SK-N-SH (cell line): ENCODE results near the gene CDH22. TPM values are rescaled to one million over a fixed set of nuclear protein-coding genes. Genes with fewer than 3 reads are reported as not detected.

Experiments used
- CTCF ChIA-PET: fragments of 300-600, 350-600 bp; formaldehyde crosslinking; extraction: SDS; loops from one replicate; lab custom pipeline; 2021; lab: Yijun Ruan, JAX
- POLR2A ChIA-PET: fragments of 350-600 bp; sonication (Branson Sonifier 250); formaldehyde crosslinking; extraction: SDS; loops from one replicate; lab custom pipeline; 2020; ENCODE audit warnings: antibody characterized with exemption, inconsistent platforms; lab: Yijun Ruan, JAX
- DNase-seq: peaks from one replicate; pipeline ENCODE4 v3.0.0; 2012
- H2AFZ ChIP-seq: fragments of 200-600 bp; sonication (generic); 2 replicates; pipeline ENCODE4 v1.8.1; 2016; ENCODE audit warnings: antibody characterized with exemption, mild to moderate bottlenecking, low read depth
- H3F3A ChIP-seq: fragments of 200-600 bp; sonication (generic); replicated peaks from 2 replicates; pipeline ENCODE3; 2016; ENCODE audit warnings: antibody characterized with exemption, mild to moderate bottlenecking; ENCODE audit not compliant: insufficient read depth
- H3K27ac ChIP-seq, 2 experiments: fragments of 200-500 bp in 1 of 2; fragments of 200-600 bp in 1 of 2; sonication (Bioruptor generic) in 1 of 2; sonication (generic), shearing (Covaris generic) in 1 of 2; 2 replicates each; pipeline versions ENCODE4 v1.5.1 to v1.6.1; 2014 to 2016; ENCODE audit warnings: low read depth in 2 of 2, inconsistent platforms in 1 of 2, low read length in 1 of 2, mild to moderate bottlenecking in 1 of 2, mixed read lengths in 1 of 2
- H3K27me3 ChIP-seq: fragments of 200-600 bp; sonication (generic), shearing (Covaris generic); 2 replicates; pipeline ENCODE4 v1.6.1; 2016; ENCODE audit warnings: mixed run types; ENCODE audit not compliant: insufficient read depth
- H3K36me3 ChIP-seq, 2 experiments: fragments of 200-500 bp in 1 of 2; fragments of 200-600 bp in 1 of 2; sonication (Bioruptor generic) in 1 of 2; sonication (generic) in 1 of 2; replicated peaks in 1 of 2; 2 replicates each; pipeline versions ENCODE3 to v1.5.1; 2014 to 2016; ENCODE audit warnings: low read length in 1 of 2, mild to moderate bottlenecking in 1 of 2; ENCODE audit not compliant: insufficient read depth in 2 of 2, control insufficient read depth in 1 of 2
- H3K4me1 ChIP-seq, 2 experiments: fragments of 200-500 bp in 1 of 2; fragments of 200-600 bp in 1 of 2; sonication (Bioruptor generic) in 1 of 2; sonication (generic), shearing (Covaris generic) in 1 of 2; 2 replicates each; pipeline versions ENCODE4 v1.5.1 to v1.6.1; 2014 to 2016; ENCODE audit warnings: low read depth in 1 of 2, low read length in 1 of 2, mixed run types in 1 of 2; ENCODE audit not compliant: insufficient read depth in 2 of 2, control insufficient read depth in 1 of 2
- H3K4me2 ChIP-seq: fragments of 200-600 bp; sonication (generic), shearing (Covaris generic); 2 replicates; pipeline ENCODE4 v1.6.1; 2017; ENCODE audit warnings: mixed run types
- H3K4me3 ChIP-seq, 2 experiments: fragments of 200-500 bp in 1 of 2; fragments of 200-600 bp in 1 of 2; sonication (Bioruptor generic) in 1 of 2; sonication (generic), shearing (Covaris generic) in 1 of 2; 2 replicates each; pipeline versions ENCODE4 v1.5.1 to v1.8.1; 2014 to 2016; ENCODE audit warnings: low read depth in 2 of 2, inconsistent platforms in 1 of 2, low read length in 1 of 2, mild to moderate bottlenecking in 1 of 2, mixed read lengths in 1 of 2, moderate library complexity in 1 of 2
- H3K79me2 ChIP-seq: fragments of 200-600 bp; sonication (generic); 2 replicates; pipeline ENCODE4 v1.8.1; 2017; ENCODE audit warnings: mild to moderate bottlenecking; ENCODE audit not compliant: insufficient read depth
- H3K9ac ChIP-seq: fragments of 200-600 bp; sonication (generic); 2 replicates; pipeline ENCODE4 v1.6.1; 2017; ENCODE audit warnings: mixed run types
- H3K9me2 ChIP-seq: fragments of 200-600 bp; sonication (generic); 2 replicates; pipeline ENCODE4 v1.6.1; 2017; ENCODE audit warnings: mixed run types
- H3K9me3 ChIP-seq: fragments of 200-600 bp; sonication (generic); 2 replicates; pipeline ENCODE4 v1.6.1; 2017; ENCODE audit warnings: mixed run types, mild to moderate bottlenecking, moderate library complexity
- H4K20me1 ChIP-seq: fragments of 200-600 bp; sonication (generic); 2 replicates; pipeline ENCODE4 v1.6.1; 2017; ENCODE audit warnings: mild to moderate bottlenecking, mixed run types; ENCODE audit not compliant: insufficient read depth
- FOXM1 ChIP-seq: IDR thresholded peaks from 2 replicates; pipeline ENCODE4 v1.4.0; 2012; ENCODE audit warnings: low read depth, mild to moderate bottlenecking
- MEF2A ChIP-seq: IDR thresholded peaks from 2 replicates; pipeline ENCODE4 v1.4.0; 2012; ENCODE audit warnings: low read depth, borderline replicate concordance
- RCOR1 ChIP-seq: fragments of 150-350 bp; IDR thresholded peaks from 2 replicates; pipeline ENCODE4 v1.6.1; 2017; ENCODE audit warnings: antibody characterized with exemption, low read length
- WGBS: methylation state at CpG from one replicate; pipeline ENCODE4 v1.1.6; 2017; ENCODE audit warnings: low lambda C conversion rate; 5-methylcytosine and 5-hydroxymethylcytosine counted together
- polyA plus RNA-seq, 3 experiments: library from polyadenylated mRNA; depleted of rRNA; stranded (reverse); fragments of >200 nt; gene quantifications; 2 replicates each; pipeline ENCODE4 v1.2.3, GENCODE V29; 2012
- TF ChIP-seq, protein P1 (sequence below): IDR thresholded peaks from 2 replicates; pipeline ENCODE4 v1.4.0; 2012; ENCODE audit warnings: low read depth, borderline replicate concordance
- TF ChIP-seq, protein P2 (sequence below): fragments of 150-350 bp; IDR thresholded peaks from 2 replicates; pipeline ENCODE4 v1.6.1; 2016; ENCODE audit warnings: mild to moderate bottlenecking, low read depth, low read length
- TF ChIP-seq, protein P3 (sequence below): fragments of 150-350 bp; IDR thresholded peaks from 2 replicates; pipeline ENCODE4 v1.6.1; 2017; ENCODE audit warnings: antibody characterized with exemption, low read length, low read depth, borderline replicate concordance
- TF ChIP-seq, protein P4 (sequence below): fragments of 200-600 bp; sonication (generic); IDR thresholded peaks from 2 replicates; pipeline ENCODE4 v1.6.1; 2017; ENCODE audit warnings: antibody characterized with exemption, mild to moderate bottlenecking, moderate library complexity
- TF ChIP-seq, protein P5 (sequence below): IDR thresholded peaks from 2 replicates; pipeline ENCODE4; 2012

CDH22 gene
- polyA plus RNA-seq, 1 of the 3 experiments (the other 2 are of a cell fraction): not detected

- TF ChIP-seq, protein P1, sequence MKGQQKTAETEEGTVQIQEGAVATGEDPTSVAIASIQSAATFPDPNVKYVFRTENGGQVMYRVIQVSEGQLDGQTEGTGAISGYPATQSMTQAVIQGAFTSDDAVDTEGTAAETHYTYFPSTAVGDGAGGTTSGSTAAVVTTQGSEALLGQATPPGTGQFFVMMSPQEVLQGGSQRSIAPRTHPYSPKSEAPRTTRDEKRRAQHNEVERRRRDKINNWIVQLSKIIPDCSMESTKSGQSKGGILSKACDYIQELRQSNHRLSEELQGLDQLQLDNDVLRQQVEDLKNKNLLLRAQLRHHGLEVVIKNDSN: no peak
Observed at GRCh38 chr20:46237736-46238135, 70.6 kb downstream of the CDH22 start (continued).

- Histone ChIP-seq H3K4me3 (no peak overlapping the region), H3K4me1 (peaks cover 0 to 6% of the 10 kb centered on the region in 2 experiments; a peak in 1 of 4 replicates), H3K9me2 (no peaks in the 10 kb centered on the region)
- CTCF ChIA-PET: interaction anchor here (0.7 to 6.7 kb wide), 4 partner anchors 11 to 109 kb away, joined by 3 to 21 read pairs (median 4); no protein-coding TSS in a partner anchor
- TF ChIP-seq, protein P2, sequence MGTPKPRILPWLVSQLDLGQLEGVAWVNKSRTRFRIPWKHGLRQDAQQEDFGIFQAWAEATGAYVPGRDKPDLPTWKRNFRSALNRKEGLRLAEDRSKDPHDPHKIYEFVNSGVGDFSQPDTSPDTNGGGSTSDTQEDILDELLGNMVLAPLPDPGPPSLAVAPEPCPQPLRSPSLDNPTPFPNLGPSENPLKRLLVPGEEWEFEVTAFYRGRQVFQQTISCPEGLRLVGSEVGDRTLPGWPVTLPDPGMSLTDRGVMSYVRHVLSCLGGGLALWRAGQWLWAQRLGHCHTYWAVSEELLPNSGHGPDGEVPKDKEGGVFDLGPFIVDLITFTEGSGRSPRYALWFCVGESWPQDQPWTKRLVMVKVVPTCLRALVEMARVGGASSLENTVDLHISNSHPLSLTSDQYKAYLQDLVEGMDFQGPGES: no peak
- TF ChIP-seq, protein P3, sequence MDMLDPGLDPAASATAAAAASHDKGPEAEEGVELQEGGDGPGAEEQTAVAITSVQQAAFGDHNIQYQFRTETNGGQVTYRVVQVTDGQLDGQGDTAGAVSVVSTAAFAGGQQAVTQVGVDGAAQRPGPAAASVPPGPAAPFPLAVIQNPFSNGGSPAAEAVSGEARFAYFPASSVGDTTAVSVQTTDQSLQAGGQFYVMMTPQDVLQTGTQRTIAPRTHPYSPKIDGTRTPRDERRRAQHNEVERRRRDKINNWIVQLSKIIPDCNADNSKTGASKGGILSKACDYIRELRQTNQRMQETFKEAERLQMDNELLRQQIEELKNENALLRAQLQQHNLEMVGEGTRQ: no peak
- TF ChIP-seq, protein P1: no peak
- TF ChIP-seq, protein P4, sequence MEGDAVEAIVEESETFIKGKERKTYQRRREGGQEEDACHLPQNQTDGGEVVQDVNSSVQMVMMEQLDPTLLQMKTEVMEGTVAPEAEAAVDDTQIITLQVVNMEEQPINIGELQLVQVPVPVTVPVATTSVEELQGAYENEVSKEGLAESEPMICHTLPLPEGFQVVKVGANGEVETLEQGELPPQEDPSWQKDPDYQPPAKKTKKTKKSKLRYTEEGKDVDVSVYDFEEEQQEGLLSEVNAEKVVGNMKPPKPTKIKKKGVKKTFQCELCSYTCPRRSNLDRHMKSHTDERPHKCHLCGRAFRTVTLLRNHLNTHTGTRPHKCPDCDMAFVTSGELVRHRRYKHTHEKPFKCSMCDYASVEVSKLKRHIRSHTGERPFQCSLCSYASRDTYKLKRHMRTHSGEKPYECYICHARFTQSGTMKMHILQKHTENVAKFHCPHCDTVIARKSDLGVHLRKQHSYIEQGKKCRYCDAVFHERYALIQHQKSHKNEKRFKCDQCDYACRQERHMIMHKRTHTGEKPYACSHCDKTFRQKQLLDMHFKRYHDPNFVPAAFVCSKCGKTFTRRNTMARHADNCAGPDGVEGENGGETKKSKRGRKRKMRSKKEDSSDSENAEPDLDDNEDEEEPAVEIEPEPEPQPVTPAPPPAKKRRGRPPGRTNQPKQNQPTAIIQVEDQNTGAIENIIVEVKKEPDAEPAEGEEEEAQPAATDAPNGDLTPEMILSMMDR: no peak
- no peak for TF ChIP-seq FOXM1
- no peak for TF ChIP-seq RCOR1
- TF ChIP-seq, all 33 proteins: peak for 0
- Histone ChIP-seq H3K4me2 (no peak overlapping the region), H3K27me3 (no peaks in the 10 kb centered on the region), H3K79me2 (no peaks in the 10 kb centered on the region), H3F3A (no peaks in the 10 kb centered on the region), H3K36me3 (no peaks in the 10 kb centered on the region), H4K20me1 (no peaks in the 10 kb centered on the region), H2AFZ (no peak overlapping the region), H3K9me3 (no peaks in the 10 kb centered on the region), H3K9ac (no peak overlapping the region), H3K27ac (no peak overlapping the region)
- WGBS: 50% methylated on average over 1 of the region's 10 CpGs
- DNase-seq: no peak
- POLR2A ChIA-PET: no interaction called here
Observed at GRCh38 chr20:46237227-46237626, 71.1 kb downstream of the CDH22 start.

DNA sequence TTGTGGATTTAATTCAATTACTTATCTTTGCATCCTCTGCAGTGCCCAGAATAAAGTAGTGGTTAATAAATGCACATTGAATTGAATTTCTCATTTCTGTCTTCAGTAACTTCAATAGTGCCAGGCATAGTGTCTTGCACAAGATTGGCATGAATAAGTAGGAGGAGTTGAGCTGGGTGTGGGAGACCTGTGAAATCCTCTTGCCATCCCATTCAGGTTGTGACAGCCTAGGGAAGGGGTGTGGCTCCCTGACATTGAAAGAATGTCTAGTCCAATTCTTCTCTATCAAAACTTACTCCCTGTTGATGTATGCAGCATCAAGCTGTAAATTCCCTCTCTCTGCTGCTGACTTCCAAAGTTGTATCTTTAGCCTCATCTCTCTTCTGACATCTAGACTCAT is 73.2 kb downstream of the CDH22 start:
- H3K27ac ChIP-seq: no peak overlapping the region
- H3K4me3 ChIP-seq: no peak overlapping the region
- no peaks in the 10 kb centered on the region for H3K79me2 ChIP-seq
- H3F3A ChIP-seq: no peaks in the 10 kb centered on the region
- H4K20me1 ChIP-seq: no peaks in the 10 kb centered on the region
- H3K9ac ChIP-seq: no peak overlapping the region
- H3K27me3 ChIP-seq: no peaks in the 10 kb centered on the region
- H3K4me1 ChIP-seq: peaks cover 0 to 6% of the 10 kb centered on the region in 2 experiments; a peak in 1 of 4 replicates
- no peaks in the 10 kb centered on the region for H3K9me2 ChIP-seq
- POLR2A ChIA-PET: no interaction called here
- CTCF ChIA-PET: interaction anchor here (1.0 to 1.2 kb wide), 2 partner anchors 25 to 102 kb away, joined by 3 to 4 read pairs; no protein-coding TSS in a partner anchor
- no peaks in the 10 kb centered on the region for H3K36me3 ChIP-seq
- TF ChIP-seq, protein P5, sequence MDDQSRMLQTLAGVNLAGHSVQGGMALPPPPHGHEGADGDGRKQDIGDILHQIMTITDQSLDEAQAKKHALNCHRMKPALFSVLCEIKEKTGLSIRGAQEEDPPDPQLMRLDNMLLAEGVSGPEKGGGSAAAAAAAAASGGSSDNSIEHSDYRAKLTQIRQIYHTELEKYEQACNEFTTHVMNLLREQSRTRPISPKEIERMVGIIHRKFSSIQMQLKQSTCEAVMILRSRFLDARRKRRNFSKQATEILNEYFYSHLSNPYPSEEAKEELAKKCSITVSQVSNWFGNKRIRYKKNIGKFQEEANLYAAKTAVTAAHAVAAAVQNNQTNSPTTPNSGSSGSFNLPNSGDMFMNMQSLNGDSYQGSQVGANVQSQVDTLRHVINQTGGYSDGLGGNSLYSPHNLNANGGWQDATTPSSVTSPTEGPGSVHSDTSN: no peak
- TF ChIP-seq, protein P4: no peak
- no peak for TF ChIP-seq MEF2A
- H3K4me2 ChIP-seq: no peak overlapping the region
- no peak for DNase-seq
- no peak overlapping the region for H2AFZ ChIP-seq
- no peaks in the 10 kb centered on the region for H3K9me3 ChIP-seq
